Lower leg skin (tissue), 4 donors: ENCODE results near the gene AGPAT4. TPM values are rescaled to one million over a fixed set of nuclear protein-coding genes. Genes with fewer than 3 reads are reported as not detected.

Experiments
- DNase-seq, 2 donors: peaks; one replicate each; pipeline ENCODE4 v3.0.0-alpha.2; 2019; ENCODE audit warnings: low spot score in 2 of 2
- H3K4me3 ChIP-seq: fragments of 200-600 bp; sonication (generic); 2 replicates; pipeline ENCODE4 v1.5.1; 2017; ENCODE audit warnings: mild to moderate bottlenecking, low read depth; ENCODE audit not compliant: poor library complexity, severe bottlenecking
- CTCF ChIP-seq, 3 donors: fragments of 450-650 bp; IDR thresholded peaks; one replicate each; pipeline ENCODE4 v1.5.1; 2016; ENCODE audit warnings: antibody characterized with exemption in 3 of 3, mild to moderate bottlenecking in 3 of 3, moderate library complexity in 2 of 3
- POLR2A ChIP-seq, 2 donors: fragments of 450-650 bp; IDR thresholded peaks; one replicate each; pipeline ENCODE4 v1.6.1; 2016 to 2017; ENCODE audit warnings: antibody characterized with exemption in 2 of 2, mild to moderate bottlenecking in 1 of 2, moderate library complexity in 1 of 2
- WGBS, 2 donors: methylation state at CpG; one replicate each; pipeline ENCODE4 v1.1.5; 2018; 5-methylcytosine and 5-hydroxymethylcytosine counted together
- intact Hi-C: fragments of 100-400 bp; cut with DNase I; formaldehyde crosslinking; loops from one replicate; pipeline ENCODE4 v1.15.0; 2023; ENCODE audit warnings: low total_unique reads
- total RNA-seq, 4 donors: library from RNA; depleted of rRNA; stranded (reverse); fragments of >200 nt; gene quantifications; one replicate each; pipeline ENCODE4 v1.1.0, GENCODE V29; 2016

The AGPAT4 gene
- total RNA-seq, 4 donors from 2014 or later = 0.44 to 2.0 (median 1.2) TPM

DNA sequence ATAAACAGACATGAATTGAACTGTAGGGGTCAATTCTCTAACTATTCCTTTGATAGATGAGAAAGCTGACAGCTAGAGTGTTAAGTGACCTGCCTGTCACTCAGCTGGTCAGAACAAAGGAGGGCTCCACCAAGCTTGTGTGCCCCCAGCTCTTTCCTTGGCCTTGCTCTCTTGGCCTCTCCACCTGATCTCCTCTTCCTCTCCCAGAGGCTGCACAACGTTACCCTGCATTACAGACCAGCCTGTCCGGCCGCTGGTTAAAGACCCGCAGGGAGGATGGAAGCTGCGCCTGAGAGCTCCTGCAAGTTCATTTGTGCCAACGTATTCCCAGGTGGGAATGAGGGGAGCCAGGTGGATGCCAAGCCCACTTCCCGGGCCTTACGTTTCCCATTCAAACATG, 22.5 kb downstream of the AGPAT4 start:
- WGBS, 2 donors = 94 to 95% methylated on average over 8 of the region's 8 CpGs
- intact Hi-C loops = no loop called here
- no peak overlapping the region for H3K4me3 ChIP-seq
- no peak for TF ChIP-seq POLR2A (IDR thresholded peaks at IDR 0.05)
- no peak for TF ChIP-seq CTCF (IDR thresholded peaks at IDR 0.05)
- no peak for DNase-seq

DNA sequence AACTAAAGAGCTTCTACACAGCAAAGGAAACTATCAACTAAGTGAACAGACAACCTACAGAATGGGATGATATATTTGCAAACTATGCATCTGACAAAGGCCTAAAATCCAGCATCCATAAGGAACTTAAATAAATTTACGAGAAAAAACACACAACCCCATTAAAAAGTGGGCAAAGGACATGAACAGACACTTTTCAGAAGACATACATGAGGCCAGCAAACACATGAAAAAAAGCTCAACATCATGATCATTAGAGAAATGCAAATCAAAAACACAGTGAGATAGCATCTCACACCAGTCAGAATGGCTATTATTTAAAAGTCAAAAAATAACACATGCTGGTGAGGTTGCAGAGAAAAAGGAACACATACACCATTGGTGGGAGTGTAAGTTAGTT, 24.5 kb downstream of the AGPAT4 start:
- intact Hi-C loops = no loop called here
- H3K4me3 ChIP-seq = no peak overlapping the region
- no peak for DNase-seq
- TF ChIP-seq POLR2A (IDR thresholded peaks at IDR 0.05) (no peak), CTCF (IDR thresholded peaks at IDR 0.05) (no peak)
- 91 to 97% methylated on average over 1 of the region's 1 CpG for WGBS, 2 donors

DNA sequence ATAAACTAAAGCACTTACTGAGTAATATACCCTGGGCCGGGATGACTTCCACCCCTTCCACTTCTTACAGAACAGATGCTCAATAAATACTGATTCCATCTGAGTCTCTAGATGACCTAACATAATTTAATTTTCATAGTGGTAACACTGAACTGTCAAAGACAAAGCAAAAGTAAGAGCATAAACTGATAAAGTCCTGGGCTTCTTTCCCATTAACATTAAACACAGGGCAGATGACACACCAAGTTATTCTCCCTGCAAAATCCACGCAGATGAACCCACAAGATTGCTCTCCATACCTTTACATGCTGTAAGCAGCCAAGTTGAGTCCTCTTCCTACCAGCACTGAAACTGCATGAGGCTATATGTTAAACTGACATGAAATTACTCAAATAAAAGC, 27.1 kb downstream of the AGPAT4 start:
- intact Hi-C loops = no loop called here
- DNase-seq = no peak
- TF ChIP-seq POLR2A (IDR thresholded peaks at IDR 0.05) = no peak
- no peak for TF ChIP-seq CTCF (IDR thresholded peaks at IDR 0.05)
- WGBS, 2 donors = 87 to 100% methylated on average over 2 of the region's 2 CpGs
- H3K4me3 ChIP-seq = no peak overlapping the region

GRCh38 chr6:161245363-161245762, 28.5 kb downstream of the AGPAT4 start:
- TF ChIP-seq CTCF (IDR thresholded peaks at IDR 0.05) (no peak), POLR2A (IDR thresholded peaks at IDR 0.05) (no peak)
- 89 to 90% methylated on average over 6 of the region's 6 CpGs for WGBS, 2 donors
- intact Hi-C loops = no loop called here
- peak in 1 of 2 donors; percentile 70 for DNase-seq
- no peak overlapping the region for H3K4me3 ChIP-seq

- intact Hi-C loops = loop anchor here (5.0 kb wide), 1 partner anchor 507 kb away; no protein-coding TSS in a partner anchor
- no peak overlapping the region for H3K4me3 ChIP-seq
- TF ChIP-seq POLR2A (IDR thresholded peaks at IDR 0.05) = no peak
- 94 to 98% methylated on average over 7 of the region's 7 CpGs for WGBS, 2 donors
- DNase-seq = peak in 1 of 2 donors; percentile 21
Observed at GRCh38 chr6:161244725-161245124, 29.1 kb downstream of the AGPAT4 start.

- no peak overlapping the region for H3K4me3 ChIP-seq
- DNase-seq = peak in 1 of 2 donors; percentile 89
- WGBS, 2 donors = 68 to 69% methylated on average over 28 of the region's 28 CpGs
- intact Hi-C loops = loop anchor here (5.0 kb wide), 1 partner anchor 506 kb away; no protein-coding TSS in a partner anchor
- no peak for TF ChIP-seq POLR2A (IDR thresholded peaks at IDR 0.05)
- no peak for TF ChIP-seq CTCF (IDR thresholded peaks at IDR 0.05)
Observed at GRCh38 chr6:161242779-161243693, 30.8 kb downstream of the AGPAT4 start.
